HepG2 (cell line): ENCODE data around the gene HOXA9. TPM values are rescaled to one million over a fixed set of nuclear protein-coding genes. Genes with fewer than 3 reads are reported as not detected.

Experiments
- AGO2 ChIP-seq: fragments of 200-400 bp; formaldehyde crosslinking; optimal IDR thresholded peaks from 2 replicates; pipeline ENCODE3; 2017; ENCODE audit warnings: mild to moderate bottlenecking, low read depth, low read length, moderate library complexity
- ATF7 ChIP-seq, 2 experiments: fragments of 450-650 bp in 1 of 2; sonication (generic) in 1 of 2; formaldehyde crosslinking in 1 of 2; IDR thresholded peaks; 2 replicates each; pipeline versions ENCODE4 v1.4.0 to v1.6.1; 2016 to 2020; ENCODE audit warnings: antibody characterized with exemption in 1 of 2, mild to moderate bottlenecking in 1 of 2, missing genetic modification reagents in 1 of 2
- ATF7-NPFF ChIP-seq: sonication (generic); formaldehyde crosslinking; IDR thresholded peaks from 2 replicates; pipeline ENCODE4 v1.8.1; 2023; ENCODE audit warnings: mild to moderate bottlenecking, low read depth, missing genetic modification reagents, moderate library complexity
- CENPT ChIP-seq: sonication (generic); formaldehyde crosslinking; IDR thresholded peaks from 2 replicates; pipeline ENCODE4 v1.8.0; 2022; ENCODE audit warnings: low read depth, mild to moderate bottlenecking, moderate library complexity, missing genetic modification reagents
- HNRNPLL ChIP-seq: fragments of 200-400 bp; formaldehyde crosslinking; IDR thresholded peaks from 2 replicates; pipeline ENCODE4 v1.6.1; 2017; ENCODE audit warnings: mild to moderate bottlenecking, low read depth, low read length; ENCODE audit not compliant: poor library complexity, severe bottlenecking
- MED1 ChIP-seq: sonication (generic); formaldehyde crosslinking; IDR thresholded peaks from 2 replicates; pipeline ENCODE4 v1.4.0; 2020; ENCODE audit warnings: missing genetic modification reagents
- MYC ChIP-seq: sonication (generic); formaldehyde crosslinking; IDR thresholded peaks from 2 replicates; pipeline ENCODE4 v1.9.0; 2021; ENCODE audit warnings: missing genetic modification reagents, borderline replicate concordance
- NKX3-1 ChIP-seq: sonication (generic); formaldehyde crosslinking; IDR thresholded peaks from 2 replicates; pipeline ENCODE4 v1.5.0; 2020; ENCODE audit warnings: missing genetic modification reagents
- NONO ChIP-seq, 2 experiments: fragments of 450-650 bp in 1 of 2; sonication (generic) in 1 of 2; formaldehyde crosslinking in 1 of 2; IDR thresholded peaks in 1 of 2; conservative IDR thresholded peaks in 1 of 2; 2 replicates each; pipeline versions ENCODE4 v1.6.1 to v1.8.0; 2017 to 2022; ENCODE audit warnings: mild to moderate bottlenecking in 1 of 2, missing genetic modification reagents in 1 of 2, moderate library complexity in 1 of 2
- PITX1 ChIP-seq: sonication (generic); formaldehyde crosslinking; IDR thresholded peaks from 2 replicates; pipeline ENCODE4 v1.5.1; 2020; ENCODE audit warnings: mild to moderate bottlenecking, missing genetic modification reagents
- RXRB ChIP-seq: IDR thresholded peaks from 2 replicates; pipeline ENCODE4 v1.6.1; 2016; ENCODE audit warnings: borderline replicate concordance, missing genetic modification reagents, missing compliant biosample characterization
- TOPORS ChIP-seq: sonication (generic); formaldehyde crosslinking; IDR thresholded peaks from 2 replicates; pipeline ENCODE4 v1.8.0; 2023; ENCODE audit warnings: mild to moderate bottlenecking, missing genetic modification reagents
- XRCC5 ChIP-seq: fragments of 200-400 bp; formaldehyde crosslinking; optimal IDR thresholded peaks from 2 replicates; pipeline ENCODE3; 2017; ENCODE audit warnings: mild to moderate bottlenecking, low read length
- YEATS4 ChIP-seq: sonication (generic); formaldehyde crosslinking; IDR thresholded peaks from 2 replicates; pipeline ENCODE4 v1.4.0; 2020; ENCODE audit warnings: missing genetic modification reagents, borderline replicate concordance
- YY1 ChIP-seq: IDR thresholded peaks from 2 replicates; pipeline ENCODE4 v1.6.1; 2011; ENCODE audit warnings: low read length, low read depth, moderate library complexity, mild to moderate bottlenecking; ENCODE audit not compliant: insufficient read depth, insufficient replicate concordance
- ZIK1 ChIP-seq: sonication (generic); formaldehyde crosslinking; IDR thresholded peaks from 2 replicates; pipeline ENCODE4 v1.5.0; 2020; ENCODE audit warnings: mild to moderate bottlenecking, low read depth, missing genetic modification reagents, borderline replicate concordance
- ZNF605 ChIP-seq: sonication (generic); formaldehyde crosslinking; IDR thresholded peaks from 2 replicates; pipeline ENCODE4 v1.8.0; 2022; ENCODE audit warnings: mild to moderate bottlenecking, missing genetic modification reagents
- ZSCAN25 ChIP-seq: sonication (generic); formaldehyde crosslinking; IDR thresholded peaks from 2 replicates; pipeline ENCODE4 v1.8.0; 2022; ENCODE audit warnings: mild to moderate bottlenecking, missing genetic modification reagents
- polyA plus RNA-seq, 8 experiments: library from polyadenylated mRNA; depleted of rRNA in 3 of 8; stranded (reverse) in 7 of 8; unstranded in 1 of 8; fragments of >200 nt; fragmentation: Illumina TruSeq in 4 of 8; extraction: Trizol in 4 of 8; gene quantifications; 2 replicates each; pipeline versions ENCODE4 v1.2.1 to v1.2.3, GENCODE V29; 2011 to 2016; ENCODE audit warnings: low read depth in 4 of 8, missing spikeins in 1 of 8, mixed read lengths in 1 of 8; ENCODE audit not compliant: insufficient read depth in 1 of 8
- total RNA-seq, 5 experiments: library from RNA; depleted of rRNA; stranded (reverse); fragments of >200 nt; fragmentation: Illumina TruSeq; extraction: Trizol; gene quantifications; 2 replicates each; pipeline ENCODE4 v1.2.3, GENCODE V29; 2016; ENCODE audit warnings: low read depth in 1 of 5
- TF ChIP-seq, protein P1 (sequence below): sonication (generic); formaldehyde crosslinking; IDR thresholded peaks from 2 replicates; pipeline ENCODE4 v1.4.0; 2020; ENCODE audit warnings: missing genetic modification reagents, borderline replicate concordance
- TF ChIP-seq, protein P2 (sequence below): sonication (generic); formaldehyde crosslinking; IDR thresholded peaks from 2 replicates; pipeline ENCODE4 v1.8.1; 2023; ENCODE audit warnings: mild to moderate bottlenecking, missing genetic modification reagents
- TF ChIP-seq, protein P3 (sequence below): sonication (generic); formaldehyde crosslinking; IDR thresholded peaks from 2 replicates; pipeline ENCODE4 v1.5.0; 2020; ENCODE audit warnings: missing genetic modification reagents, mild to moderate bottlenecking, borderline replicate concordance

Gene HOXA9
- total and polyA plus RNA-seq, 2 of the 13 experiments (the other 11 are each of a cell fraction or from before 2014, with no cell fraction given) = not detected

DNA sequence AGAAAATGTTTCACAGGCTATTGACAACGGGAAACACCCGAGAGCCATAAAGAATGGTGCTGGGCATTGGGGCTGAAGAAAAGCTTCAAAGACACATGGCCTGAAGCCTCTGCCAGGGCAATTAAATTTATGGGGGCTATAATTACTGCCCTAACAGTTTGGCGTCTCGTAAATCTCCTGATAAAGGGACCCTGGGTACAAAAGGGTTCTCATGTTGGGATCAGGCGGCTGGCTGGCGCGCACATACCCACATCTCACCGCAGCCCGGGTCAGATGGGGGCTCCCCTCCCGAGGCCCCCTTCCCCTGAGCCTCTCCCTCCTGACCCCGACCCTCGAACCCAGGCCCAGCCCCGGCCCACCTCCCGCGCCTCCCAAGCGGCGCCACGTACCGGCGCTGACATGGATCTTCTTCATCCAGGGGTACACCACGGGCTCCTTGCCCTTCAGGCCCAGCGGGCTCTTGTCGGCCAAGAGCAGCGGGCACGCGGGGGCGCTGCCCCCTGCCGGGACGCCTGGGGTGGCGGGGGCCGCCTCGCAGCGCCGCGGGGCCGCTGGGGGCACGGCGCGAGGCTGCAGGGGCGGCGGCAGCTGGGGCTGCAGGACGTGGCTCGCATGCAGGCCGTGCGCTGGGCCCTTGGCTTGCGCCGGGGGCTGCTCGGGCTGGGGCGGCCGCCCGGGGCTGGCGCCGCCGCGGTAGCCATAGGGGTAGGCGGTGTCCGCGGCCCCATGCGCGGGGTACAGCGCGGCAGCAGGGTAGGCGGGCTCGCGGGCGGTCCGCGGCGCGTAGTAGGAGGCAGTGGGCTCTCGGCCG, 35.4 kb downstream of the HOXA9 start (continued):
- TF ChIP-seq, protein P1, sequence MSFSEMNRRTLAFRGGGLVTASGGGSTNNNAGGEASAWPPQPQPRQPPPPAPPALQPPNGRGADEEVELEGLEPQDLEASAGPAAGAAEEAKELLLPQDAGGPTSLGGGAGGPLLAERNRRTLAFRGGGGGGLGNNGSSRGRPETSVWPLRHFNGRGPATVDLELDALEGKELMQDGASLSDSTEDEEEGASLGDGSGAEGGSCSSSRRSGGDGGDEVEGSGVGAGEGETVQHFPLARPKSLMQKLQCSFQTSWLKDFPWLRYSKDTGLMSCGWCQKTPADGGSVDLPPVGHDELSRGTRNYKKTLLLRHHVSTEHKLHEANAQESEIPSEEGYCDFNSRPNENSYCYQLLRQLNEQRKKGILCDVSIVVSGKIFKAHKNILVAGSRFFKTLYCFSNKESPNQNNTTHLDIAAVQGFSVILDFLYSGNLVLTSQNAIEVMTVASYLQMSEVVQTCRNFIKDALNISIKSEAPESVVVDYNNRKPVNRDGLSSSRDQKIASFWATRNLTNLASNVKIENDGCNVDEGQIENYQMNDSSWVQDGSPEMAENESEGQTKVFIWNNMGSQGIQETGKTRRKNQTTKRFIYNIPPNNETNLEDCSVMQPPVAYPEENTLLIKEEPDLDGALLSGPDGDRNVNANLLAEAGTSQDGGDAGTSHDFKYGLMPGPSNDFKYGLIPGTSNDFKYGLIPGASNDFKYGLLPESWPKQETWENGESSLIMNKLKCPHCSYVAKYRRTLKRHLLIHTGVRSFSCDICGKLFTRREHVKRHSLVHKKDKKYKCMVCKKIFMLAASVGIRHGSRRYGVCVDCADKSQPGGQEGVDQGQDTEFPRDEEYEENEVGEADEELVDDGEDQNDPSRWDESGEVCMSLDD (CRISPR knock-in tag) = 0 out of 2 replicates have a peak, but pooled peaks have one; percentile 55
- TF ChIP-seq CENPT (CRISPR knock-in tag) = no peak
- TF ChIP-seq ZSCAN25 = 0 out of 2 replicates have a peak, but pooled peaks have one; percentile 1
- no peak for TF ChIP-seq PITX1 (CRISPR knock-in tag)
- TF ChIP-seq AGO2 = peak; percentile 35
- peak; percentile 59 for TF ChIP-seq YY1
- 0 out of 2 replicates have a peak, but pooled peaks have one; percentile 4 for TF ChIP-seq RXRB (CRISPR knock-in tag)
- TF ChIP-seq, protein P2, sequence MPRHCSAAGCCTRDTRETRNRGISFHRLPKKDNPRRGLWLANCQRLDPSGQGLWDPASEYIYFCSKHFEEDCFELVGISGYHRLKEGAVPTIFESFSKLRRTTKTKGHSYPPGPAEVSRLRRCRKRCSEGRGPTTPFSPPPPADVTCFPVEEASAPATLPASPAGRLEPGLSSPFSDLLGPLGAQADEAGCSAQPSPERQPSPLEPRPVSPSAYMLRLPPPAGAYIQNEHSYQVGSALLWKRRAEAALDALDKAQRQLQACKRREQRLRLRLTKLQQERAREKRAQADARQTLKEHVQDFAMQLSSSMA (CRISPR knock-in tag) = 0 out of 2 replicates have a peak, but pooled peaks have one; percentile 20
- TF ChIP-seq MED1 = peak; percentile 36; the same call in 1 of the 2 replicates
- TF ChIP-seq ATF7-NPFF (CRISPR knock-in tag) = 0 out of 2 replicates have a peak, but pooled peaks have one; percentile 23
- TF ChIP-seq NKX3-1 = peak; percentile 59; the same call in 1 of the 2 replicates
- no peak for TF ChIP-seq NONO (IDR thresholded peaks at IDR 0.05)
- TF ChIP-seq NONO (CRISPR knock-in tag; conservative IDR thresholded peaks at IDR 0.05) = 0 out of 2 replicates have a peak, but pooled peaks have one; percentile 33
- peak; percentile 49; the same call in 1 of the 2 replicates for TF ChIP-seq MYC
- TF ChIP-seq XRCC5 = peak; percentile 62
- TF ChIP-seq TOPORS (CRISPR knock-in tag) = no peak
- no peak for TF ChIP-seq ATF7 (IDR thresholded peaks at IDR 0.05)
- TF ChIP-seq ATF7 (CRISPR knock-in tag; IDR thresholded peaks at IDR 0.05) = no peak
- peak; percentile 50; the same call in 1 of the 2 replicates for TF ChIP-seq YEATS4 (CRISPR knock-in tag)
- TF ChIP-seq, protein P3, sequence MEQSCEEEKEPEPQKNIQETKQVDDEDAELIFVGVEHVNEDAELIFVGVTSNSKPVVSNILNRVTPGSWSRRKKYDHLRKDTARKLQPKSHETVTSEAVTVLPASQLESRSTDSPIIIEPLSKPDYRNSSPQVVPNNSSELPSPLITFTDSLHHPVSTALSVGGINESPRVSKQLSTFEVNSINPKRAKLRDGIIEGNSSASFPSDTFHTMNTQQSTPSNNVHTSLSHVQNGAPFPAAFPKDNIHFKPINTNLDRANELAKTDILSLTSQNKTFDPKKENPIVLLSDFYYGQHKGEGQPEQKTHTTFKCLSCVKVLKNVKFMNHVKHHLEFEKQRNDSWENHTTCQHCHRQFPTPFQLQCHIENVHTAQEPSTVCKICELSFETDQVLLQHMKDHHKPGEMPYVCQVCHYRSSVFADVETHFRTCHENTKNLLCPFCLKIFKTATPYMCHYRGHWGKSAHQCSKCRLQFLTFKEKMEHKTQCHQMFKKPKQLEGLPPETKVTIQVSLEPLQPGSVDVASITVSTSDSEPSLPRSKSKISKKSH (CRISPR knock-in tag) = no peak
- TF ChIP-seq ZNF605 (CRISPR knock-in tag) = 0 out of 2 replicates have a peak, but pooled peaks have one; percentile 5
- no peak for TF ChIP-seq ZIK1
- TF ChIP-seq HNRNPLL = no peak
